Subcutaneous adipose tissue (tissue), 4 donors: ENCODE measurements around the gene HOMEZ. TPM values are rescaled to one million over a fixed set of nuclear protein-coding genes. Genes with fewer than 3 reads are reported as not detected.

Experiments
- small RNA-seq: library from RNA; depleted of rRNA; stranded (forward); fragments of <200 nt; gene quantifications from one replicate; pipeline ENCODE3, GENCODE V24; 2016
- total RNA-seq, 4 donors: library from RNA; depleted of rRNA; stranded (reverse); fragments of >200 nt; gene quantifications; one replicate each; pipeline ENCODE4 v1.1.0, GENCODE V29; 2016
- TF ChIP-seq, protein P1 (sequence below): fragments of 450-650 bp; IDR thresholded peaks from one replicate; pipeline ENCODE4 v1.5.1; 2016; ENCODE audit warnings: low read depth, mild to moderate bottlenecking, control low read depth, antibody characterized with exemption, moderate library complexity

Gene HOMEZ
- total RNA-seq, 4 donors from 2014 or later = 5.4 to 11.1 (median 7.4) TPM

DNA sequence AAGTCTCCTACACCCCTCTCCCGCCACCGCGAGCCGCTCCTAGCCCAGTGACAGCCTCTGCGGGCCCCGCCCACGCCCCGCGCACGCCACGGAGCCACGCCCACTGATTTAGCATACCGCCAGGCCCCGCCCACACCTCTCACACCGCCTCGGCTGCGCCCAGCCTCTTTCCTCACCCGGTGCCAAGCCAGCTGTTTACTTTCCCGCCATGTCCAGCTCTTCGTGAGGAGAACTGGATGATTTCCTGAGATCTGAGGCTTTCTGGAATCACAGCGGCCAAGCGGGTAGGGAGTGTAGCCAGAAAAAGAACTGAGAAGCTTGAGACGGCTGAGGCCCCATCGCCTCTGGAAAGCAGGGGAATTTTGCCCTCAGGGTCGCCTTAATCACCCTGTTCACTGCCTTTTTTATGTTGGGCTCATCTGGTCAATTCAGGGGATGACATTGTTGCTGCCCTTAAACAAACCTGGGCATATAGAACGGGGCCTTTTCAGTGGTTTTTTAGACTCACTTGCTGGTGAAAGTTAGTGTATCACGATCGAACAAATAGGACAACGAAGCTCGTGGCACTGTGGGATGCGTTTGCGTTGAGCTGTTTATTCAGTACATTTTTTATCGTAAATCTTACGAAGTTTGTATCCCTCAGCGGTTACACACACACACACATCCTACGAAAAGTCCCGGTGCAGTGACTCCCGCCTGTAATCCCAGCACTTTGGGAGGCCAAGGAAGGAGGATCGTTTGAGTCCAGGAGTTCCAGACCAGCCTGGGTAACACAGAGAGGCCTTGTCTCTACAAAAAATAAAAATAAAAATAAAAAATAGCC is 47.9 kb downstream of the HOMEZ start, which contains the start of gene RNF212B:
TSS of gene RNF212B (plus strand) at position 165 of the 823 bp plus-strand sequence. CDS start 2,410 bp downstream, outside the sequence.
- TF ChIP-seq, protein P1, sequence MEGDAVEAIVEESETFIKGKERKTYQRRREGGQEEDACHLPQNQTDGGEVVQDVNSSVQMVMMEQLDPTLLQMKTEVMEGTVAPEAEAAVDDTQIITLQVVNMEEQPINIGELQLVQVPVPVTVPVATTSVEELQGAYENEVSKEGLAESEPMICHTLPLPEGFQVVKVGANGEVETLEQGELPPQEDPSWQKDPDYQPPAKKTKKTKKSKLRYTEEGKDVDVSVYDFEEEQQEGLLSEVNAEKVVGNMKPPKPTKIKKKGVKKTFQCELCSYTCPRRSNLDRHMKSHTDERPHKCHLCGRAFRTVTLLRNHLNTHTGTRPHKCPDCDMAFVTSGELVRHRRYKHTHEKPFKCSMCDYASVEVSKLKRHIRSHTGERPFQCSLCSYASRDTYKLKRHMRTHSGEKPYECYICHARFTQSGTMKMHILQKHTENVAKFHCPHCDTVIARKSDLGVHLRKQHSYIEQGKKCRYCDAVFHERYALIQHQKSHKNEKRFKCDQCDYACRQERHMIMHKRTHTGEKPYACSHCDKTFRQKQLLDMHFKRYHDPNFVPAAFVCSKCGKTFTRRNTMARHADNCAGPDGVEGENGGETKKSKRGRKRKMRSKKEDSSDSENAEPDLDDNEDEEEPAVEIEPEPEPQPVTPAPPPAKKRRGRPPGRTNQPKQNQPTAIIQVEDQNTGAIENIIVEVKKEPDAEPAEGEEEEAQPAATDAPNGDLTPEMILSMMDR = no peak

GRCh38 chr14:23228812-23229211 is 57.1 kb downstream of the HOMEZ start:
- TF ChIP-seq, protein P1 = no peak

DNA sequence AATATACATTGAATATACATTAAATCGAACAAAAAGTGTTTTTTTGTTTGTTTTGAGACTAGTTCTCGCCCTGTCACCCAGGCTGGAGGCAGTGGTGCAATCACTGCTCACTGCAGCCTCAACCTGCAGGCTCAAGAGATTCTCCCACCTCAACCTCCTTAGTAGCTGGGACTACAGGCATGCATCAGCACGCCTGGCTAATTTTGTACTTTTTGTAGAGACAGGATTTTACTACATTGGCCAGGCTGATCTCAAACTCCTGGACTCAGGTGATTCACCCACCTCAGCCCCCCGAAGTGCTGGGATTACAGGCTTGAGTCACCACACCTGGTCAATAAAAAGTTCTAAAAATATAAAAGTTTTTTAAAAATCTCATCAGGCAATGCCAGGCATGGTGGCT is 58.4 kb downstream of the HOMEZ start:
- TF ChIP-seq, protein P1 = no peak

Small RNA genes lying within 50 kb of the gene (small RNA-seq; reads per million reads assigned to genes)
- gene AL049829.1 = not detected
- not detected for gene RNU6-1046P

Other genes starting within 250 kb of the HOMEZ start
- not detected for gene PSMB11, start 243.9 kb downstream of the HOMEZ start, total RNA-seq
- 1 to 10 TPM; 1.5 to 4.1 (median 1.8) TPM for gene CDH24, start 228.6 kb downstream of the HOMEZ start, total RNA-seq
- 100 to 1,000 TPM in 2 of 4 donors, 10 to 100 TPM in 2; 89.6 to 124 (median 109) TPM for gene ACIN1, start 191.0 kb downstream of the HOMEZ start, total RNA-seq
- gene C14orf119, start 190.6 kb downstream of the HOMEZ start, total RNA-seq = 10 to 100 TPM; 22.3 to 45.0 (median 41.7) TPM
- not detected for gene CIROP, start 181.1 kb downstream of the HOMEZ start, total RNA-seq
- under 1 TPM in 1 of 4 donors, not detected in 3; 0.68 TPM for gene CEBPE, start 166.9 kb downstream of the HOMEZ start, total RNA-seq
- gene SLC7A8, start 102.5 kb downstream of the HOMEZ start, total RNA-seq = 10 to 100 TPM; 45.7 to 83.8 (median 61.4) TPM
- gene RNF212B, start 48.2 kb downstream of the HOMEZ start, total RNA-seq = not detected
- gene PPP1R3E, start 16.7 kb upstream of the HOMEZ start, total RNA-seq = 10 to 100 TPM in 2 of 4 donors, 1 to 10 TPM in 2; 7.3 to 12.6 (median 9.3) TPM
- 10 to 100 TPM; 32.1 to 75.9 (median 50.6) TPM for gene BCL2L2, start 20.7 kb upstream of the HOMEZ start, total RNA-seq
- 10 to 100 TPM; 31.8 to 56.1 (median 42.5) TPM for gene PABPN1, start 35.3 kb upstream of the HOMEZ start, total RNA-seq
- 1 to 10 TPM; 1.8 to 5.5 (median 4.2) TPM for gene SLC22A17, start 66.8 kb upstream of the HOMEZ start, total RNA-seq
- 10 to 100 TPM in 2 of 4 donors, 1 to 10 TPM in 2; 8.5 to 12.8 (median 9.8) TPM for gene EFS, start 79.0 kb upstream of the HOMEZ start, total RNA-seq
- gene IL25, start 86.7 kb upstream of the HOMEZ start, total RNA-seq = not detected
- not detected for gene CMTM5, start 90.9 kb upstream of the HOMEZ start, total RNA-seq
- gene MYH6, start 122.1 kb upstream of the HOMEZ start, total RNA-seq = not detected
- not detected for gene MYH7, start 149.5 kb upstream of the HOMEZ start, total RNA-seq
- gene NGDN, start 183.6 kb upstream of the HOMEZ start, total RNA-seq = 10 to 100 TPM; 20.5 to 43.4 (median 35.1) TPM